ENCODE results near the gene SLC44A2. TPM values are rescaled to one million over a fixed set of nuclear protein-coding genes. Genes with fewer than 3 reads are reported as not detected.

SLC44A2 gene
- total RNA-seq, 3 donors from 2014 or later: 90.0 to 179 (median 116) TPM

DNA sequence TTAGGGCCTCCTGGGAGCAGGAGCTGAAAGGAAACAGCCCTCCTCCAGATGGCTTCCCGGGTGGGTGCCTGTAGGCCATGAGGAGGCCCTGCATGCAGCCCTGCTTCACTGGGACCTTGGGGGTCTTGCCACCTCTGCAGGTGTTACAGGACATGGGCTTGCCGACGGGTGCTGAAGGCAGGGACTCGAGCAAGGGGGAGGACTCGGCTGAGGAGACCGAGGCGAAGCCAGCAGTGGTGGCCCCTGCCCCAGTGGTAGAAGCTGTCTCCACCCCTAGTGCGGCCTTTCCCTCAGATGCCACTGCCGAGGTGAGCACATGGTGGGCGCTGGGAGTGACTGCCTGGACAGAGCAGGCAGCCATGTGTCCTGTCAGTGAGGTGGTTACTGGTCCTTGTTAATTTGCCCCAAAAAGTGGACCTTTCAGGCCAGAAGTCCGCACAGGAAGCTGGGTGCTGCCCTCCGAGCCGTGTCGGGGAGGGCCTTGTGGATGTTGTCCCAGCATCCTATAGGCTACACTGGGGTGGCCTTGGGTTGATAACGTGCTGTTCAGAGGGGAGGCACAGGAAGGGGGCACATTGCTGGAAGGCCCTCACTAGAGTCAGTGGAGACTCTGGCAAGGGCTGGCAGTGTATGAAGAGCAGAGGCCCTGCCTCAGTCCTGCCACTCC, 57.2 kb downstream of the SLC44A2 start:
- intact Hi-C loops (cut with DNase I, micrococcal nuclease): no loop called here
- DNase-seq (no peak), ATAC-seq (peak; percentile 8)
- H3K9me3 ChIP-seq: no peaks in the 10 kb centered on the region
- no peaks in the 10 kb centered on the region for H3K4me1 ChIP-seq (ENCODE audit: low read depth)
- peaks cover 46% of the 10 kb centered on the region for H3K36me3 ChIP-seq (ENCODE audit: low read depth)
- no peak overlapping the region for H3K4me3 ChIP-seq
- TF ChIP-seq, protein P1, sequence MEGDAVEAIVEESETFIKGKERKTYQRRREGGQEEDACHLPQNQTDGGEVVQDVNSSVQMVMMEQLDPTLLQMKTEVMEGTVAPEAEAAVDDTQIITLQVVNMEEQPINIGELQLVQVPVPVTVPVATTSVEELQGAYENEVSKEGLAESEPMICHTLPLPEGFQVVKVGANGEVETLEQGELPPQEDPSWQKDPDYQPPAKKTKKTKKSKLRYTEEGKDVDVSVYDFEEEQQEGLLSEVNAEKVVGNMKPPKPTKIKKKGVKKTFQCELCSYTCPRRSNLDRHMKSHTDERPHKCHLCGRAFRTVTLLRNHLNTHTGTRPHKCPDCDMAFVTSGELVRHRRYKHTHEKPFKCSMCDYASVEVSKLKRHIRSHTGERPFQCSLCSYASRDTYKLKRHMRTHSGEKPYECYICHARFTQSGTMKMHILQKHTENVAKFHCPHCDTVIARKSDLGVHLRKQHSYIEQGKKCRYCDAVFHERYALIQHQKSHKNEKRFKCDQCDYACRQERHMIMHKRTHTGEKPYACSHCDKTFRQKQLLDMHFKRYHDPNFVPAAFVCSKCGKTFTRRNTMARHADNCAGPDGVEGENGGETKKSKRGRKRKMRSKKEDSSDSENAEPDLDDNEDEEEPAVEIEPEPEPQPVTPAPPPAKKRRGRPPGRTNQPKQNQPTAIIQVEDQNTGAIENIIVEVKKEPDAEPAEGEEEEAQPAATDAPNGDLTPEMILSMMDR (IDR thresholded peaks at IDR 0.05): no peak

DNA sequence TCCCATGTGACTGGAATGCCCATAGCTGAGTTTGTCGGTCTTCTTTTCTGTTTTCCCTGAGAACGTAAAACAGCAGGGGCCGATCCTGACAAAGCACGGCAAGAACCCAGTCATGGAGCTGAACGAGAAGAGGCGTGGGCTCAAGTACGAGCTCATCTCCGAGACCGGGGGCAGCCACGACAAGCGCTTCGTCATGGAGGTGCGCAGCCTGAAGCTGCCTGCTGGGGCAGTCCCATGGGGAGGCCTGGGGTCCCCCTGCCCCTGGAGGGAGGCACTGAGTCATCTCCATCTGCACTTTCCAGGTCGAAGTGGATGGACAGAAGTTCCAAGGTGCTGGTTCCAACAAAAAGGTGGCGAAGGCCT, 57.7 kb downstream of the SLC44A2 start:
- Histone ChIP-seq H3K4me3 (no peak overlapping the region), H3K4me1 (ENCODE audit: low read depth) (no peaks in the 10 kb centered on the region), H3K9me3 (no peaks in the 10 kb centered on the region), H3K36me3 (ENCODE audit: low read depth) (peaks cover 41% of the 10 kb centered on the region)
- TF ChIP-seq, protein P1 (IDR thresholded peaks at IDR 0.05): no peak
- intact Hi-C loops (cut with DNase I, micrococcal nuclease): no loop called here
- DNase-seq (no peak), ATAC-seq (no peak)

DNA sequence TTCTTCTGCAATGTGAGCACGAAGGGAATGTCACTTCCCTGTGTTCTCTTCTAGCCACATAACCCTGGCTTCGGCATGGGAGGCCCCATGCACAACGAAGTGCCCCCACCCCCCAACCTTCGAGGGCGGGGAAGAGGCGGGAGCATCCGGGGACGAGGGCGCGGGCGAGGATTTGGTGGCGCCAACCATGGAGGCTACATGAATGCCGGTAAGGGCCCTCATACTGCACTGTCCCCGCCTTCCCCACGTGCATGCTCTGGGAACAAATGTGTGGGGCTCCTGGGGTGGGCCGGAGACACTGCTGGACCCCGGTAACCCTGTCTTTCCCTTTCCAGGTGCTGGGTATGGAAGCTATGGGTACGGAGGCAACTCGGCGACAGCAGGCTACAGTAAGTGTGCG, 58.2 kb downstream of the SLC44A2 start:
- intact Hi-C loops (cut with DNase I, micrococcal nuclease): no loop called here
- H3K9me3 ChIP-seq: no peaks in the 10 kb centered on the region
- ATAC-seq (no peak), DNase-seq (no peak)
- no peak overlapping the region for H3K4me3 ChIP-seq
- TF ChIP-seq, protein P1 (IDR thresholded peaks at IDR 0.05): no peak
- no peaks in the 10 kb centered on the region for H3K4me1 ChIP-seq (ENCODE audit: low read depth)
- H3K36me3 ChIP-seq (ENCODE audit: low read depth): peaks cover 40% of the 10 kb centered on the region

DNA sequence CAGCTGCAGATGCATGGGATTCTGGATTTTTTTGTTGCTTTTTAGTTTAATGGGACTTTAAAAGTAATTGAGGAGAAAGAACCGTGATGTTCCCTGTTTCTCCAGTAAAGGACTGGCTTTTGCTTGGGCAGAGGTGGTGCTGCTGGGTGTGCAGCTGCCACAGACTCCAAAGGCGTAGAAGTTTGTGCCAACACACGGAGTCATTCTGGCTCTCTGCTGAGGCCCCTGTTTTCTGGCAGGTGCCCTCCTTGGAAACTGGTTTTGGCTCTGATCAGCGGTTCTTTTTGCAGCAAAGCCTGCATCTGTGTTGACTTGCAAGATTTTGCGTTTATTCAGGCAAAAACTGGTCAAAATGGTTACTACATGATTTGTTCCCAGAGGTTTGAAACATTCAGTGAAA, 59.9 kb downstream of the SLC44A2 start:
- no peaks in the 10 kb centered on the region for H3K4me1 ChIP-seq (ENCODE audit: low read depth)
- no peaks in the 10 kb centered on the region for H3K9me3 ChIP-seq
- peaks cover 25% of the 10 kb centered on the region for H3K36me3 ChIP-seq (ENCODE audit: low read depth)
- intact Hi-C loops (cut with DNase I, micrococcal nuclease): no loop called here
- TF ChIP-seq, protein P1 (IDR thresholded peaks at IDR 0.05): no peak
- no peak for DNase-seq
- ATAC-seq: no peak
- no peak overlapping the region for H3K4me3 ChIP-seq

DNA sequence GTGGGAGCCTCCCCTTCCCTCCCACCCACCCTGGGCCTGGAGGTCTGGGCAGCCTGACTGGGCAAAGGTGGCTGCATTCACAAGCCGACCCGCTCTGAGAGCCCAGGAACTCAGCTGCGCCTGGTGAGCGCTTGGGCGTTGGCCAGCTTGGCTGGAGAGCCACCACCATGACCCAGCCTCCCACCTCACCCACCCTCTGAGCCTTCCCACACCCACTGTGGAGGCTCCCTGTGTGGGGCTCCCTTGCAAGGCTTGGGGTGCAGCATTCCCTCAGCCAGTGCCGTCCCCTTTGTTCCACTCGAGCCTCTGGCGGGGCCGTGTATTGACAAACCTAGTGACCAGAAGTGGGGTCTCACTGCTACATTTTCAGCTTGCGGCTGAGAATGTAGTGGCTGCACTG, 60.8 kb downstream of the SLC44A2 start:
- TF ChIP-seq, protein P1 (IDR thresholded peaks at IDR 0.05): no peak
- DNase-seq (no peak), ATAC-seq (no peak)
- Histone ChIP-seq H3K4me1 (ENCODE audit: low read depth) (no peaks in the 10 kb centered on the region), H3K9me3 (no peaks in the 10 kb centered on the region), H3K36me3 (ENCODE audit: low read depth) (peaks cover 17% of the 10 kb centered on the region), H3K4me3 (no peak overlapping the region)
- intact Hi-C loops (cut with DNase I, micrococcal nuclease): no loop called here
